ENCODE data around the gene FOXP1.

GRCh38 chr3:71172189-71172588, 411.3 kb downstream of the FOXP1 start:
- TF ChIP-seq POLR2AphosphoS5 (IDR thresholded peaks at IDR 0.05; ENCODE audit: low read depth, low read length) (no peak), CTCF (IDR thresholded peaks at IDR 0.05) (no peak), TCF7L2 (IDR thresholded peaks at IDR 0.05; ENCODE audit: low read depth, low read length) (no peak), SIN3A (IDR thresholded peaks at IDR 0.05; ENCODE audit: borderline replicate concordance, insufficient read depth, low read depth, low read length) (no peak)
- TF ChIP-seq, protein P1, sequence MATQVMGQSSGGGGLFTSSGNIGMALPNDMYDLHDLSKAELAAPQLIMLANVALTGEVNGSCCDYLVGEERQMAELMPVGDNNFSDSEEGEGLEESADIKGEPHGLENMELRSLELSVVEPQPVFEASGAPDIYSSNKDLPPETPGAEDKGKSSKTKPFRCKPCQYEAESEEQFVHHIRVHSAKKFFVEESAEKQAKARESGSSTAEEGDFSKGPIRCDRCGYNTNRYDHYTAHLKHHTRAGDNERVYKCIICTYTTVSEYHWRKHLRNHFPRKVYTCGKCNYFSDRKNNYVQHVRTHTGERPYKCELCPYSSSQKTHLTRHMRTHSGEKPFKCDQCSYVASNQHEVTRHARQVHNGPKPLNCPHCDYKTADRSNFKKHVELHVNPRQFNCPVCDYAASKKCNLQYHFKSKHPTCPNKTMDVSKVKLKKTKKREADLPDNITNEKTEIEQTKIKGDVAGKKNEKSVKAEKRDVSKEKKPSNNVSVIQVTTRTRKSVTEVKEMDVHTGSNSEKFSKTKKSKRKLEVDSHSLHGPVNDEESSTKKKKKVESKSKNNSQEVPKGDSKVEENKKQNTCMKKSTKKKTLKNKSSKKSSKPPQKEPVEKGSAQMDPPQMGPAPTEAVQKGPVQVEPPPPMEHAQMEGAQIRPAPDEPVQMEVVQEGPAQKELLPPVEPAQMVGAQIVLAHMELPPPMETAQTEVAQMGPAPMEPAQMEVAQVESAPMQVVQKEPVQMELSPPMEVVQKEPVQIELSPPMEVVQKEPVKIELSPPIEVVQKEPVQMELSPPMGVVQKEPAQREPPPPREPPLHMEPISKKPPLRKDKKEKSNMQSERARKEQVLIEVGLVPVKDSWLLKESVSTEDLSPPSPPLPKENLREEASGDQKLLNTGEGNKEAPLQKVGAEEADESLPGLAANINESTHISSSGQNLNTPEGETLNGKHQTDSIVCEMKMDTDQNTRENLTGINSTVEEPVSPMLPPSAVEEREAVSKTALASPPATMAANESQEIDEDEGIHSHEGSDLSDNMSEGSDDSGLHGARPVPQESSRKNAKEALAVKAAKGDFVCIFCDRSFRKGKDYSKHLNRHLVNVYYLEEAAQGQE (IDR thresholded peaks at IDR 0.05; ENCODE audit: insufficient read depth in 1 of 2, low read depth in 2 of 2, low read length in 1 of 2), result no peak

All from Panc1 (cell line).